Measurements from ENCODE around the gene BAZ1A. TPM values are rescaled to one million over a fixed set of nuclear protein-coding genes. Genes with fewer than 3 reads are reported as not detected.

Gene BAZ1A
- total RNA-seq, 1 experiment from 2014 or later = 17.8 TPM

DNA sequence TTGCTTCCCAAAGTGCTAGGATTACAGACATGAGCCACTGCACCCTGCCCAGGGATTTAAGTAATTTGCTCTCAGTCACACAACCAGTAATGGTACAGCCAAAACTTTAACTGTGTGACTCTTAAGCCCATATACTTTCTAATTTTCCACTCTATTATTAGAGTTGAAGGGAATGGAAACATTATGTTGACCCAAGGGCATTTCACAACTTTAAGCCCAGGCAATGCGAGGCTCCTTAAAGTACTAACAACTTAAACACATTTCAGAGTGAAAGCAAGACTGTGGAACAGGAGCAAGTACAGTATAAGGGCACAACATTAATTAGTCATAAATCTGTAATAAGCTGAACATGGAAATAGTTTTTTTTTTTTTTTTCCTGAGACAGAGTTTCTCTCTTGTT is 39.8 kb downstream of the BAZ1A start:
- no peak overlapping the region for H4K91ac ChIP-seq (ENCODE audit: insufficient read length, low read depth, low read length)
- H2BK20ac ChIP-seq (ENCODE audit: low read depth, low read length, poor library complexity, severe bottlenecking) = no peak overlapping the region
- H2BK5ac ChIP-seq (ENCODE audit: insufficient read length, low read length) = no peak overlapping the region
- Mint-ChIP-seq H3K9me3 (no peaks in the 10 kb centered on the region), H3K27me3 (ENCODE audit: low read depth) (no peaks in the 10 kb centered on the region), H3K36me3 (ENCODE audit: insufficient read depth in 1 of 3, low read depth in 3 of 3) (peaks cover 0 to 6% (median 0%) of the 10 kb centered on the region in 3 experiments; a peak in 5 of 7 replicates), H3K4me3 (no peak overlapping the region), H3K27ac (no peak overlapping the region), H3K4me1 (peaks cover 7% of the 10 kb centered on the region in 2 experiments)
- H3K23me2 ChIP-seq (ENCODE audit: insufficient read length, low read depth, low read length, poor library complexity, severe bottlenecking) = no peaks in the 10 kb centered on the region
- H3K56ac ChIP-seq (ENCODE audit: insufficient read length, low read depth, low read length) = no peak overlapping the region
- H4K8ac ChIP-seq (replicated peaks; ENCODE audit: insufficient read length, low read depth, low read length) = no peak overlapping the region
- no peak overlapping the region for H2BK15ac ChIP-seq (ENCODE audit: low read depth, low read length)
- no peak overlapping the region for H2BK12ac ChIP-seq (ENCODE audit: insufficient read length, low read depth, low read length)
- H3K27ac ChIP-seq (ENCODE audit: insufficient read length, low read depth, low read length) = no peak overlapping the region
- no peak overlapping the region for H4K5ac ChIP-seq (ENCODE audit: insufficient read length, low read depth, low read length)
- no peak overlapping the region for H3K14ac ChIP-seq (ENCODE audit: insufficient read depth, low read length)
- H2BK120ac ChIP-seq (ENCODE audit: low read depth, low read length, poor library complexity, severe bottlenecking) = no peak overlapping the region
- H3K79me2 ChIP-seq (ENCODE audit: insufficient read depth, low read length) = no peaks in the 10 kb centered on the region
- H3K9ac ChIP-seq (ENCODE audit: extremely low read depth, insufficient read length, low read length) = no peak overlapping the region
- H3K23ac ChIP-seq (ENCODE audit: insufficient read length, low read depth, low read length) = no peak overlapping the region
- H2AFZ ChIP-seq (ENCODE audit: low read length) = no peak overlapping the region
- TF ChIP-seq, protein P1, sequence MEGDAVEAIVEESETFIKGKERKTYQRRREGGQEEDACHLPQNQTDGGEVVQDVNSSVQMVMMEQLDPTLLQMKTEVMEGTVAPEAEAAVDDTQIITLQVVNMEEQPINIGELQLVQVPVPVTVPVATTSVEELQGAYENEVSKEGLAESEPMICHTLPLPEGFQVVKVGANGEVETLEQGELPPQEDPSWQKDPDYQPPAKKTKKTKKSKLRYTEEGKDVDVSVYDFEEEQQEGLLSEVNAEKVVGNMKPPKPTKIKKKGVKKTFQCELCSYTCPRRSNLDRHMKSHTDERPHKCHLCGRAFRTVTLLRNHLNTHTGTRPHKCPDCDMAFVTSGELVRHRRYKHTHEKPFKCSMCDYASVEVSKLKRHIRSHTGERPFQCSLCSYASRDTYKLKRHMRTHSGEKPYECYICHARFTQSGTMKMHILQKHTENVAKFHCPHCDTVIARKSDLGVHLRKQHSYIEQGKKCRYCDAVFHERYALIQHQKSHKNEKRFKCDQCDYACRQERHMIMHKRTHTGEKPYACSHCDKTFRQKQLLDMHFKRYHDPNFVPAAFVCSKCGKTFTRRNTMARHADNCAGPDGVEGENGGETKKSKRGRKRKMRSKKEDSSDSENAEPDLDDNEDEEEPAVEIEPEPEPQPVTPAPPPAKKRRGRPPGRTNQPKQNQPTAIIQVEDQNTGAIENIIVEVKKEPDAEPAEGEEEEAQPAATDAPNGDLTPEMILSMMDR (conservative IDR thresholded peaks at IDR 0.05) = no peak
- no peaks in the 10 kb centered on the region for H3K9me3 ChIP-seq (ENCODE audit: control insufficient read depth, low read depth, low read length)
- no peaks in the 10 kb centered on the region for H3K4me1 ChIP-seq (ENCODE audit: insufficient read depth, low read length)
- H3K27me3 ChIP-seq (ENCODE audit: insufficient read depth, low read length) = no peaks in the 10 kb centered on the region
- DNase-seq = no peak
- WGBS (ENCODE audit: extremely low coverage, insufficient read length, low lambda C conversion rate) = no CpG with 5 or more reads among the region's 1 CpG
- H4K20me1 ChIP-seq (ENCODE audit: control insufficient read depth, insufficient read depth, insufficient read length) = no peaks in the 10 kb centered on the region
- no peaks in the 10 kb centered on the region for H3K79me1 ChIP-seq (ENCODE audit: insufficient read depth, low read depth, low read length, poor library complexity, severe bottlenecking)
- no peak overlapping the region for H3K18ac ChIP-seq (ENCODE audit: insufficient read length, low read depth, low read length)
- H3K4ac ChIP-seq (ENCODE audit: low read depth, low read length) = no peak overlapping the region
- no peak overlapping the region for H3K4me2 ChIP-seq (ENCODE audit: insufficient read depth, insufficient read length, low read length)
- H3T11ph ChIP-seq (ENCODE audit: low read length) = no peak overlapping the region
- no peak overlapping the region for H2AK5ac ChIP-seq (ENCODE audit: insufficient read length, low read length)
